HPDE6-E6E7 (cell line): ENCODE data around the gene TENM4.

Experiments used
- DNase-seq: peaks from one replicate; pipeline ENCODE4 v3.0.0; 2011; ENCODE audit warnings: missing footprints; ENCODE audit errors: extremely low spot score

The TENM4 gene

GRCh38 chr11:78706551-78706950 lies 734.3 kb downstream of the TENM4 start:
- DNase-seq = no peak

GRCh38 chr11:78704811-78705210 lies 736.0 kb downstream of the TENM4 start:
- DNase-seq = no peak

GRCh38 chr11:78699609-78700135 lies 741.2 kb downstream of the TENM4 start:
- no peak for DNase-seq

- DNase-seq = peak; percentile 32
These were observed 742.2 kb downstream of the TENM4 start for GRCh38 chr11:78698612-78699011.

GRCh38 chr11:78696177-78696576 lies 744.7 kb downstream of the TENM4 start:
- no peak for DNase-seq

- no peak for DNase-seq
These were observed 746.7 kb downstream of the TENM4 start for GRCh38 chr11:78694152-78694551.

- no peak for DNase-seq
These were observed 749.6 kb downstream of the TENM4 start for GRCh38 chr11:78691215-78691614.

GRCh38 chr11:78690352-78690987 lies 750.4 kb downstream of the TENM4 start:
- no peak for DNase-seq

- no peak for DNase-seq
These were observed 751.2 kb downstream of the TENM4 start for GRCh38 chr11:78689585-78690153.

- no peak for DNase-seq
These were observed 751.7 kb downstream of the TENM4 start for GRCh38 chr11:78689101-78689500.

GRCh38 chr11:78688460-78688859 lies 752.4 kb downstream of the TENM4 start:
- peak; percentile 25 for DNase-seq

- DNase-seq = no peak
These were observed 755.7 kb downstream of the TENM4 start for GRCh38 chr11:78685156-78685555.

- no peak for DNase-seq
These were observed 756.5 kb downstream of the TENM4 start for GRCh38 chr11:78684377-78684776.

GRCh38 chr11:78683774-78684173 lies 757.1 kb downstream of the TENM4 start:
- no peak for DNase-seq

GRCh38 chr11:78676026-78676557 lies 764.7 kb downstream of the TENM4 start:
- DNase-seq = no peak

GRCh38 chr11:78672850-78673620 lies 767.8 kb downstream of the TENM4 start:
- no peak for DNase-seq

- no peak for DNase-seq
These were observed 771.6 kb downstream of the TENM4 start for GRCh38 chr11:78669249-78669648.

GRCh38 chr11:78667461-78667860 lies 773.4 kb downstream of the TENM4 start:
- no peak for DNase-seq

GRCh38 chr11:78666675-78667160 lies 774.1 kb downstream of the TENM4 start:
- DNase-seq = no peak

GRCh38 chr11:78664636-78665035 lies 776.2 kb downstream of the TENM4 start:
- DNase-seq = no peak

- no peak for DNase-seq
These were observed 778.0 kb downstream of the TENM4 start for GRCh38 chr11:78662811-78663210.

GRCh38 chr11:78660471-78660870 lies 780.4 kb downstream of the TENM4 start:
- DNase-seq = no peak
